ENCODE data around the gene FDCSP. TPM values are rescaled to one million over a fixed set of nuclear protein-coding genes. Genes with fewer than 3 reads are reported as not detected.
"Not testable (repeated sequence)": the region's sequence is repeated elsewhere in the genome, so short reads cannot be mapped to it uniquely, and the experiment has no call there.

Gene FDCSP
- total and polyA plus RNA-seq, 2 of the 8 experiments (the other 6 are each of a cell fraction or from before 2014, with no cell fraction given): not detected

GRCh38 chr4:70239884-70240591 lies 14.1 kb downstream of the FDCSP start:
- Histone ChIP-seq H4K20me1 (replicated peaks in 1 of 2; ENCODE audit: control insufficient read depth in 1 of 2, insufficient read depth in 2 of 2, low read length in 2 of 2) (no peaks in the 10 kb centered on the region), H4K5ac (ENCODE audit: insufficient read length, low read depth, low read length) (no peak overlapping the region), H3K9ac (replicated peaks in 1 of 4; ENCODE audit: extremely low read depth in 1 of 4, low read depth in 3 of 4, low read length in 3 of 4) (no peak overlapping the region), H3K79me2 (ENCODE audit: control insufficient read depth in 1 of 2, insufficient read depth in 2 of 2, low read length in 2 of 2) (no peaks in the 10 kb centered on the region), H2AK5ac (ENCODE audit: low read depth, low read length) (no peak overlapping the region), H2BK120ac (replicated peaks; ENCODE audit: low read depth, low read length) (no peak overlapping the region), H4K8ac (ENCODE audit: extremely low read depth, insufficient read depth, low read length) (no peak overlapping the region), H3K36me3 (ENCODE audit: control insufficient read depth in 2 of 4, insufficient read depth in 4 of 4, low read length in 3 of 4) (no peaks in the 10 kb centered on the region), H3K4me2 (ENCODE audit: insufficient read depth in 1 of 2, low read depth in 2 of 2, low read length in 2 of 2) (no peak overlapping the region), H2BK20ac (ENCODE audit: low read length) (no peak overlapping the region), H2AFZ (ENCODE audit: low read length) (no peak overlapping the region), H2BK12ac (ENCODE audit: low read depth, low read length) (no peak overlapping the region), H3K18ac (ENCODE audit: extremely low read depth, low read length) (no peak overlapping the region), H3K14ac (ENCODE audit: insufficient read length) (no peak overlapping the region), H3K23ac (ENCODE audit: insufficient read length) (no peak overlapping the region), H3K27ac (ENCODE audit: low read depth, low read length) (no peak overlapping the region), H3K79me1 (ENCODE audit: low read depth, low read length) (no peaks in the 10 kb centered on the region), H3K27me3 (replicated peaks in 1 of 4; ENCODE audit: control insufficient read depth in 3 of 4, extremely low read depth in 1 of 4, insufficient read depth in 3 of 4, low read length in 3 of 4) (no peaks in the 10 kb centered on the region), H3K23me2 (ENCODE audit: low read depth, low read length) (no peaks in the 10 kb centered on the region), H4K91ac (replicated peaks; ENCODE audit: insufficient read length, low read length) (no peak overlapping the region), H3K4me3 (ENCODE audit: extremely low read depth in 1 of 4, insufficient read depth in 2 of 4, low read depth in 3 of 4, low read length in 4 of 4) (no peak overlapping the region), H2BK5ac (ENCODE audit: low read depth, low read length) (no peak overlapping the region), H2BK15ac (ENCODE audit: low read length) (no peak overlapping the region), H3K4me1 (replicated peaks in 1 of 4; ENCODE audit: control insufficient read depth in 3 of 4, insufficient read depth in 4 of 4, low read length in 3 of 4) (no peaks in the 10 kb centered on the region), H3K9me3 (ENCODE audit: insufficient read depth in 2 of 2, low read depth in 1 of 2, low read length in 1 of 2) (no peaks in the 10 kb centered on the region), H3K4ac (replicated peaks; ENCODE audit: insufficient read length, low read depth, low read length) (no peak overlapping the region), H3K56ac (replicated peaks; ENCODE audit: insufficient read length, low read depth, low read length) (no peak overlapping the region)
- CTCF ChIA-PET (ENCODE audit: partially characterized antibody): no interaction called here
- no peak for TF ChIP-seq SP4 (IDR thresholded peaks at IDR 0.05; ENCODE audit: low read length)
- FAIRE-seq (no peak), DNase-seq (ENCODE audit: low read depth in 1 of 2, low spot score in 2 of 2) (no peak)
- WGBS, 2 experiments (ENCODE audit: extremely low coverage in 1 of 2, insufficient coverage in 1 of 2, insufficient read length in 1 of 2, insufficient replicate concordance in 2 of 2, low coverage in 1 of 2, low lambda C conversion rate in 2 of 2, missing lambda C conversion rate in 1 of 2): 97% methylated on average over 5 of the region's 5 CpGs; no CpG with 5 or more reads in 1 of the 2 experiments
- POLR2A ChIA-PET (ENCODE audit: partially characterized antibody): no interaction called here

GRCh38 chr4:70242297-70242696 lies 16.4 kb downstream of the FDCSP start, which contains the start of gene CSN3:
TSS of gene CSN3 (plus strand) at chr4:70242597. CDS start at chr4:70244820, 2,223 bp downstream.
- H3K27me3 ChIP-seq (replicated peaks in 1 of 4; ENCODE audit: control insufficient read depth in 3 of 4, extremely low read depth in 1 of 4, insufficient read depth in 3 of 4, low read length in 3 of 4); H3K9ac ChIP-seq (replicated peaks in 1 of 4; ENCODE audit: extremely low read depth in 1 of 4, low read depth in 3 of 4, low read length in 3 of 4); H4K91ac ChIP-seq (replicated peaks; ENCODE audit: insufficient read length, low read length); H3K79me1 ChIP-seq (ENCODE audit: low read depth, low read length); H3K4me3 ChIP-seq (ENCODE audit: extremely low read depth in 1 of 4, insufficient read depth in 2 of 4, low read depth in 3 of 4, low read length in 4 of 4); H2AFZ ChIP-seq (ENCODE audit: low read length); H2BK120ac ChIP-seq (replicated peaks; ENCODE audit: low read depth, low read length); H3K14ac ChIP-seq (ENCODE audit: insufficient read length); H4K20me1 ChIP-seq (replicated peaks in 1 of 2; ENCODE audit: control insufficient read depth in 1 of 2, insufficient read depth in 2 of 2, low read length in 2 of 2); H4K5ac ChIP-seq (ENCODE audit: insufficient read length, low read depth, low read length); CTCF ChIA-PET (ENCODE audit: partially characterized antibody); H2BK20ac ChIP-seq (ENCODE audit: low read length); H3K18ac ChIP-seq (ENCODE audit: extremely low read depth, low read length); FAIRE-seq; H3K36me3 ChIP-seq (ENCODE audit: control insufficient read depth in 2 of 4, insufficient read depth in 4 of 4, low read length in 3 of 4); H3K23me2 ChIP-seq (ENCODE audit: low read depth, low read length); H3K4me1 ChIP-seq (replicated peaks in 1 of 4; ENCODE audit: control insufficient read depth in 3 of 4, insufficient read depth in 4 of 4, low read length in 3 of 4); H3K9me3 ChIP-seq (ENCODE audit: insufficient read depth in 2 of 2, low read depth in 1 of 2, low read length in 1 of 2); H2AK5ac ChIP-seq (ENCODE audit: low read depth, low read length); H3K4ac ChIP-seq (replicated peaks; ENCODE audit: insufficient read length, low read depth, low read length); H2BK5ac ChIP-seq (ENCODE audit: low read depth, low read length); H3K4me2 ChIP-seq (ENCODE audit: insufficient read depth in 1 of 2, low read depth in 2 of 2, low read length in 2 of 2); H3K79me2 ChIP-seq (ENCODE audit: control insufficient read depth in 1 of 2, insufficient read depth in 2 of 2, low read length in 2 of 2); H3K56ac ChIP-seq (replicated peaks; ENCODE audit: insufficient read length, low read depth, low read length); H3K23ac ChIP-seq (ENCODE audit: insufficient read length); H3K27ac ChIP-seq (ENCODE audit: low read depth, low read length); DNase-seq (ENCODE audit: low read depth in 1 of 2, low spot score in 2 of 2); POLR2A ChIA-PET (ENCODE audit: partially characterized antibody); H4K8ac ChIP-seq (ENCODE audit: extremely low read depth, insufficient read depth, low read length); H2BK15ac ChIP-seq (ENCODE audit: low read length); H2BK12ac ChIP-seq (ENCODE audit: low read depth, low read length): not testable (repeated sequence)
- WGBS, 2 experiments (ENCODE audit: extremely low coverage in 1 of 2, insufficient coverage in 1 of 2, insufficient read length in 1 of 2, insufficient replicate concordance in 2 of 2, low coverage in 1 of 2, low lambda C conversion rate in 2 of 2, missing lambda C conversion rate in 1 of 2): 98% methylated on average over 3 of the region's 3 CpGs; no CpG with 5 or more reads in 1 of the 2 experiments
